H1 (cell line): ENCODE measurements around the gene PTH1R. TPM values are rescaled to one million over a fixed set of nuclear protein-coding genes. Genes with fewer than 3 reads are reported as not detected.

Source experiments
- BRCA1 ChIP-seq: IDR thresholded peaks from 2 replicates; pipeline ENCODE4 v1.6.1; 2012; ENCODE audit warnings: low read depth, low read length, improper control_type of control experiment
- CBX8 ChIP-seq: fragments of 300-800, 300-1000 bp; sonication (generic); IDR thresholded peaks from 2 replicates; pipeline ENCODE4 v1.7.1; 2016; ENCODE audit warnings: low read depth, low read length, borderline replicate concordance
- GABPA ChIP-seq: IDR thresholded peaks from 2 replicates; pipeline ENCODE4 v1.6.1; 2011; ENCODE audit warnings: mild to moderate bottlenecking, low read length, moderate library complexity, borderline replicate concordance; ENCODE audit not compliant: insufficient read depth
- POLR2A ChIP-seq, 2 experiments: IDR thresholded peaks; 1 replicate in 1 of 2; 2 replicates in 1 of 2; pipeline ENCODE4 v1.6.1; 2011; ENCODE audit warnings: low read depth in 2 of 2, low read length in 2 of 2, mild to moderate bottlenecking in 2 of 2; ENCODE audit errors: control extremely low read depth in 1 of 2
- SIX5 ChIP-seq: IDR thresholded peaks from 2 replicates; pipeline ENCODE4 v1.6.1; 2011; ENCODE audit warnings: mild to moderate bottlenecking, low read depth, low read length
- SP4 ChIP-seq: IDR thresholded peaks from 2 replicates; pipeline ENCODE4 v1.6.1; 2012; ENCODE audit warnings: low read length, inconsistent platforms
- SRF ChIP-seq: IDR thresholded peaks from 2 replicates; pipeline ENCODE4 v1.6.1; 2011; ENCODE audit warnings: mild to moderate bottlenecking, low read depth, low read length, moderate library complexity
- TAF7 ChIP-seq: optimal IDR thresholded peaks from 2 replicates; pipeline ENCODE3; 2011; ENCODE audit warnings: low read depth, mild to moderate bottlenecking, inconsistent platforms, low read length, moderate library complexity, borderline replicate concordance
- YY1 ChIP-seq: IDR thresholded peaks from 2 replicates; pipeline ENCODE4 v1.6.1; 2011; ENCODE audit warnings: low read depth, mild to moderate bottlenecking, low read length
- polyA plus RNA-seq, 7 experiments: library from polyadenylated mRNA; depleted of rRNA in 3 of 7; stranded (reverse) in 5 of 7; unstranded in 2 of 7; fragments of >200 nt in 5 of 7; fragments of 200-250 nt in 2 of 7; gene quantifications; 1 replicate in 5 of 7; 2 replicates in 1 of 7; 4 replicates in 1 of 7; pipeline versions ENCODE4 v1.2.1 to v1.2.3, GENCODE V29; 2011 to 2013; ENCODE audit warnings: missing spikeins in 2 of 7, mixed read lengths in 2 of 7
- total RNA-seq: library from RNA; stranded (reverse); fragmentation: NEBNext Ultra II Directional; extraction: Animal tissue kit (Norgen Biotek cat#: 25700); gene quantifications from 2 replicates; pipeline ENCODE4 v1.2.1, GENCODE V29; 2021
- TF ChIP-seq, protein P1 (sequence below): fragments of 300-600 bp; sonication (generic); IDR thresholded peaks from 2 replicates; pipeline ENCODE4 v1.7.1; 2012; ENCODE audit warnings: low read length, moderate library complexity, mild to moderate bottlenecking, inconsistent platforms; ENCODE audit not compliant: insufficient replicate concordance

PTH1R gene
- total and polyA plus RNA-seq, 2 of the 8 experiments (the other 6 are each of a cell fraction or from before 2014, with no cell fraction given), result 0.57 to 1.5 TPM

DNA sequence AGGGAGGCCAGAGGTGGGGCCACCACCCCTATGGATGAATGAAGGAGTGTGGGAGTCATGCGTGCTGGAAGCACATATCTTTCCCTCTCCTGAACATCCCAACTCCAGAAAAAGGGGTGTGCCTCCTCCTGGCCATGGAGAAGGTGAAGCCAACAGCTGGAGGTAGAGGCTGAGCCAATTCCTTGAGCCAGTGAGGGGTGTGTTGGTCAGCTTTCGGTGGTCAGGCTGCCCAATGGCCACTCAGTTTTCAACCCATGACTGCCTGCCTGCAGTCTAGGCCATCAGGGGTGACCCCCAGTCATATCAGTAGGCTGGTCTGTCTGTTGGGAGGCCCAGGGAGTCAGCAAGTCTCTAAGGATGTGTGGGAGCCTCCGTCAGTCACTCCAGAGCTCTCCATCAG lies 13.6 kb downstream of the PTH1R start (continued):
- TF ChIP-seq, protein P1, sequence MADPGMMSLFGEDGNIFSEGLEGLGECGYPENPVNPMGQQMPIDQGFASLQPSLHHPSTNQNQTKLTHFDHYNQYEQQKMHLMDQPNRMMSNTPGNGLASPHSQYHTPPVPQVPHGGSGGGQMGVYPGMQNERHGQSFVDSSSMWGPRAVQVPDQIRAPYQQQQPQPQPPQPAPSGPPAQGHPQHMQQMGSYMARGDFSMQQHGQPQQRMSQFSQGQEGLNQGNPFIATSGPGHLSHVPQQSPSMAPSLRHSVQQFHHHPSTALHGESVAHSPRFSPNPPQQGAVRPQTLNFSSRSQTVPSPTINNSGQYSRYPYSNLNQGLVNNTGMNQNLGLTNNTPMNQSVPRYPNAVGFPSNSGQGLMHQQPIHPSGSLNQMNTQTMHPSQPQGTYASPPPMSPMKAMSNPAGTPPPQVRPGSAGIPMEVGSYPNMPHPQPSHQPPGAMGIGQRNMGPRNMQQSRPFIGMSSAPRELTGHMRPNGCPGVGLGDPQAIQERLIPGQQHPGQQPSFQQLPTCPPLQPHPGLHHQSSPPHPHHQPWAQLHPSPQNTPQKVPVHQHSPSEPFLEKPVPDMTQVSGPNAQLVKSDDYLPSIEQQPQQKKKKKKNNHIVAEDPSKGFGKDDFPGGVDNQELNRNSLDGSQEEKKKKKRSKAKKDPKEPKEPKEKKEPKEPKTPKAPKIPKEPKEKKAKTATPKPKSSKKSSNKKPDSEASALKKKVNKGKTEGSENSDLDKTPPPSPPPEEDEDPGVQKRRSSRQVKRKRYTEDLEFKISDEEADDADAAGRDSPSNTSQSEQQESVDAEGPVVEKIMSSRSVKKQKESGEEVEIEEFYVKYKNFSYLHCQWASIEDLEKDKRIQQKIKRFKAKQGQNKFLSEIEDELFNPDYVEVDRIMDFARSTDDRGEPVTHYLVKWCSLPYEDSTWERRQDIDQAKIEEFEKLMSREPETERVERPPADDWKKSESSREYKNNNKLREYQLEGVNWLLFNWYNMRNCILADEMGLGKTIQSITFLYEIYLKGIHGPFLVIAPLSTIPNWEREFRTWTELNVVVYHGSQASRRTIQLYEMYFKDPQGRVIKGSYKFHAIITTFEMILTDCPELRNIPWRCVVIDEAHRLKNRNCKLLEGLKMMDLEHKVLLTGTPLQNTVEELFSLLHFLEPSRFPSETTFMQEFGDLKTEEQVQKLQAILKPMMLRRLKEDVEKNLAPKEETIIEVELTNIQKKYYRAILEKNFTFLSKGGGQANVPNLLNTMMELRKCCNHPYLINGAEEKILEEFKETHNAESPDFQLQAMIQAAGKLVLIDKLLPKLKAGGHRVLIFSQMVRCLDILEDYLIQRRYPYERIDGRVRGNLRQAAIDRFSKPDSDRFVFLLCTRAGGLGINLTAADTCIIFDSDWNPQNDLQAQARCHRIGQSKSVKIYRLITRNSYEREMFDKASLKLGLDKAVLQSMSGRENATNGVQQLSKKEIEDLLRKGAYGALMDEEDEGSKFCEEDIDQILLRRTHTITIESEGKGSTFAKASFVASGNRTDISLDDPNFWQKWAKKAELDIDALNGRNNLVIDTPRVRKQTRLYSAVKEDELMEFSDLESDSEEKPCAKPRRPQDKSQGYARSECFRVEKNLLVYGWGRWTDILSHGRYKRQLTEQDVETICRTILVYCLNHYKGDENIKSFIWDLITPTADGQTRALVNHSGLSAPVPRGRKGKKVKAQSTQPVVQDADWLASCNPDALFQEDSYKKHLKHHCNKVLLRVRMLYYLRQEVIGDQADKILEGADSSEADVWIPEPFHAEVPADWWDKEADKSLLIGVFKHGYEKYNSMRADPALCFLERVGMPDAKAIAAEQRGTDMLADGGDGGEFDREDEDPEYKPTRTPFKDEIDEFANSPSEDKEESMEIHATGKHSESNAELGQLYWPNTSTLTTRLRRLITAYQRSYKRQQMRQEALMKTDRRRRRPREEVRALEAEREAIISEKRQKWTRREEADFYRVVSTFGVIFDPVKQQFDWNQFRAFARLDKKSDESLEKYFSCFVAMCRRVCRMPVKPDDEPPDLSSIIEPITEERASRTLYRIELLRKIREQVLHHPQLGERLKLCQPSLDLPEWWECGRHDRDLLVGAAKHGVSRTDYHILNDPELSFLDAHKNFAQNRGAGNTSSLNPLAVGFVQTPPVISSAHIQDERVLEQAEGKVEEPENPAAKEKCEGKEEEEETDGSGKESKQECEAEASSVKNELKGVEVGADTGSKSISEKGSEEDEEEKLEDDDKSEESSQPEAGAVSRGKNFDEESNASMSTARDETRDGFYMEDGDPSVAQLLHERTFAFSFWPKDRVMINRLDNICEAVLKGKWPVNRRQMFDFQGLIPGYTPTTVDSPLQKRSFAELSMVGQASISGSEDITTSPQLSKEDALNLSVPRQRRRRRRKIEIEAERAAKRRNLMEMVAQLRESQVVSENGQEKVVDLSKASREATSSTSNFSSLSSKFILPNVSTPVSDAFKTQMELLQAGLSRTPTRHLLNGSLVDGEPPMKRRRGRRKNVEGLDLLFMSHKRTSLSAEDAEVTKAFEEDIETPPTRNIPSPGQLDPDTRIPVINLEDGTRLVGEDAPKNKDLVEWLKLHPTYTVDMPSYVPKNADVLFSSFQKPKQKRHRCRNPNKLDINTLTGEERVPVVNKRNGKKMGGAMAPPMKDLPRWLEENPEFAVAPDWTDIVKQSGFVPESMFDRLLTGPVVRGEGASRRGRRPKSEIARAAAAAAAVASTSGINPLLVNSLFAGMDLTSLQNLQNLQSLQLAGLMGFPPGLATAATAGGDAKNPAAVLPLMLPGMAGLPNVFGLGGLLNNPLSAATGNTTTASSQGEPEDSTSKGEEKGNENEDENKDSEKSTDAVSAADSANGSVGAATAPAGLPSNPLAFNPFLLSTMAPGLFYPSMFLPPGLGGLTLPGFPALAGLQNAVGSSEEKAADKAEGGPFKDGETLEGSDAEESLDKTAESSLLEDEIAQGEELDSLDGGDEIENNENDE, result no peak
- TF ChIP-seq BRCA1 (no peak), SRF (no peak), CBX8 (no peak), GABPA (no peak), SP4 (no peak), TAF7 (no peak), SIX5 (no peak), POLR2A (IDR thresholded peaks at IDR 0.05; ENCODE audit: control extremely low read depth in 1 of 2, low read depth in 2 of 2, low read length in 2 of 2) (no peak), YY1 (no peak)
